ENCODE results near the gene SDE2.
"Not testable (repeated sequence)": the region's sequence is repeated elsewhere in the genome, so short reads cannot be mapped to it uniquely, and the experiment has no call there.

The SDE2 gene

DNA sequence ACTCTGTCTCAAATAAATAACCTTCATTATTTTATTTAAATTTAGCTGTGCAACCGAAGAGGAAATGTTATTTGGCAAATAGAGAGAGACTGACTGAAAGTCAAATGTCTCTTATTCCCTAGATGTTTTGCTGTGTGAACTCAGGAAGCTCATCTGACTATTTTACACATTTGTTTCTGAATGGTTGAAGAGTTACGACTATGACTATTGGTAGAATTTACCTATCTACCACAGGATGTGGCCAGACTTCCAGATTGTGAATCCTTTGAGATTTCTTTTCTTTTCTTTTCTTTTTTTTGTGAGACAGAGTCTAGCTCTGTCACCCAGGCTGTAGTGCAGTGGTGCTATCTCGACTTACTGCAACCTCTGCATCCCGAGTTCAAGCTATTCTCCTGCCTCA lies 5.3 kb upstream of the SDE2 start:
- no peak for DNase-seq

DNA sequence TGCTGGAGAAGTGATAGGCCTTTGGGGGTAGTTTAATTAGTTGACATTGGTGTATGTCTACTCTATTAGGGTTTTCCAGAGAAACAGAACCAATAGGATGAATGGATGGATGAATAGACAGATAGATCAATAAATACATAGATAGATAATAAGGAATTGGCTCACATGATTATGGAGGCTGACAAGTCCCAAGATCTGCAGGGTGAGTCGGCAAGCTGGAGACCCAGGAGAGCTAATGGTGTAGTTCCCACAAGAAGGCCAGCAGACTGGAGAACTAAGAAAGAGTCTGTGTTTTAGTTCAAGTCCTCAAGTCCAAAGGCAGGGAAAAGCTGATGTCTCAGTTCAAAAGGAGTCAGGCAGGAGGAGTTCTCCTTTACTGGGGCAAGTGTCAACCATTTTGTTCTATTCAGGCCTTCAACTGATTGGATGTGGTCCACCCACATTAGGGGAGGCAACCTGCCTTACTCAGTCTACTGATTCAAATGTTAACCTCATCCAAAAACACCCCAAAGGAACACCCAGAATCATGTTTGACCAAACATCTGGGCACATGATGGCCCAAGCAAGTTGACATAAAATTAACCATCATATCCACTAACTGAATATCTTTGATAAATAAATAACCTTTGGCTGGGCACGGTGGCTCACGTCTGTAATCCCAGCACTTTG lies 4.5 kb upstream of the SDE2 start:
- no peak for DNase-seq

DNA sequence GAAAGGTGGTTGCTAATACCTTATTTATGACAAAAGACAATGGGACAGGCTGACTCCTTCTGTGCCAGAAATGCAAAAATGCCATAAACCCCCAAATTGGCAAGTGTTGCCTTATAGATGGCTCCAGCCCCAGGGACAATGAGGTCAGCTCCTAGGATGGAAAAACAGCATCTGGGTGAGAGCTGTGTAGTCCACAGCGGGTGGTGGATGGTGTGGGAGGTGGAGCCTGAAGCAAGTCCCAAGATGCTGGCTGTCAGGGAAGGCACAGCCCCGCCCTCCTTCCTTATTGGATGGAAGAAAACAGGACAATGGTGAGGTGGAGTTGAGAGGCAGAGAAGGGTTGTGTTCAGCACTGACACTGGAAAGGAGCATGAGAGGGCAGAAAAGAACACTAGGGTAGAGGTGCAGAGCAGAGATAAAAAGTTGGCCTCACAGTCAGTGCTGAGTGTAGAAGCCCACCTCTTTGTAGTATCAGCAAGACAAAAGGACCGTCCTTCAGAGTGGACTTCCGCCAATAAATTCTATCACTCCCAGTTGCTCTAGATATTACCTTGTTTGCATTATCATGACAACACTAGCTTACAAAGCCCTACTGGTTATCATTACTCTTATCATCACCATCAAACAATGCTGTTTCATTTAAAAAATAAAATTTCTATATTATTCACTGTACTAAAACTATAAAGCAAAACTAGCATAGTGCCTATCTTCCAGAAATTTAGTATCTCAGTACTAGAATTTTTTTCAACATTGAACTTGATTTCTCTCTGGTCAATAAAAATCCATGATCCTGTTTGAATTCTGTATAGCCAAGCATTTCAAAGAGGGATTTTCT lies 3.7 kb upstream of the SDE2 start:
- no peak for DNase-seq

GRCh38 chr1:226001963-226002666 lies 3.0 kb upstream of the SDE2 start:
- no peak for DNase-seq

GRCh38 chr1:226001088-226001487 lies 1.9 kb upstream of the SDE2 start:
- DNase-seq: no peak

- DNase-seq: not testable (repeated sequence)
Measured at GRCh38 chr1:226000493-226001081, 1.4 kb upstream of the SDE2 start.

DNA sequence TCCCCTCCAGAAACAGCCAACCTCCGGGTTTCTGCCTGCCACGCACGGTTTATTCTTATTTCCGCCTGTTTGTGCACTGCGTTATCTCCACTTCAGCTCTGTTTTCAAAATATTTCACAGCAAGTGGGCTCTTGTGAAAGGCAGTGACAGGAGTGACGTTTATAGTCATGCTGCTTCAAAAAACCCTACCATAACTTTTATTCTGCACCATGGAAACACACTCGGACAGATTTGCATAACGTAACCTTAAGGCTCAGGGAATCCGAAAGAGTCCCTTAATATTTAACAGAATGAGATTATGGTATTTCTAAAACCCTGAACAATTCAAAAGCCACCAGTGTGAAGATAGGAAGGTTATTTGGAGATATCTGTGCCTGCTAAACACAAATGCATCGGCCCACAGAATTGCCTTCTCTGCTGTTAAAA lies 782 bp upstream of the SDE2 start:
- no peak for DNase-seq

GRCh38 chr1:225998560-225999226 lies 450 bp downstream of the SDE2 start:
- DNase-seq: no peak

DNA sequence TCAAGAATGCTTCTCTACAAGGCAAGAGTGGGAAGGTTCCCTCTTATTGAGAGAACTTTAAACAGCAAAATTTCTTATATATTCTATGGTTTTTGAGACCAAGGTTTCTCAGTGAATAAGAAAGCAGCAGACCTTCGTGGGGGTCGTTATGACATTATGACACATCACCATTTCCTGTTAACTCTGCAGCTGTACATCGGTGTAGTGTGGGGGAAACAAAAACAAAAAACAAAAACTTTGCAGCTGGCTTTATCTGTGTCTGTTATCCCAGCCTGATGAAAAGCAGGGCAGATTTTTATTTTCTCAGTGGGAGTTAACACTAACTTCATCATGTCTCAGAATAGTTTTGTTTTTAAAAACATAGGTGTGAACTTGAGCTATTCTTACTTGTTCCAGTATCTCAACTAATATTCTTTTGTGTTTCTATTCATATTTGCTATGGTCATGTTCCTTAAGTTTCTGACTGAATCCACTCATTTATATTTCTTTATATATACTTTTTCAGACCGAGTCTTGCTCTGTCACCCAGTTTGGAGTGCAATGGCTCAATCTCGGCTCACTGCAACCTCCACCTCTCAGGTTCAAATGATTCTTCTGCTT lies 2.1 kb downstream of the SDE2 start:
- DNase-seq: no peak

GRCh38 chr1:225995919-225996864 lies 3.0 kb downstream of the SDE2 start:
- DNase-seq: no peak

DNA sequence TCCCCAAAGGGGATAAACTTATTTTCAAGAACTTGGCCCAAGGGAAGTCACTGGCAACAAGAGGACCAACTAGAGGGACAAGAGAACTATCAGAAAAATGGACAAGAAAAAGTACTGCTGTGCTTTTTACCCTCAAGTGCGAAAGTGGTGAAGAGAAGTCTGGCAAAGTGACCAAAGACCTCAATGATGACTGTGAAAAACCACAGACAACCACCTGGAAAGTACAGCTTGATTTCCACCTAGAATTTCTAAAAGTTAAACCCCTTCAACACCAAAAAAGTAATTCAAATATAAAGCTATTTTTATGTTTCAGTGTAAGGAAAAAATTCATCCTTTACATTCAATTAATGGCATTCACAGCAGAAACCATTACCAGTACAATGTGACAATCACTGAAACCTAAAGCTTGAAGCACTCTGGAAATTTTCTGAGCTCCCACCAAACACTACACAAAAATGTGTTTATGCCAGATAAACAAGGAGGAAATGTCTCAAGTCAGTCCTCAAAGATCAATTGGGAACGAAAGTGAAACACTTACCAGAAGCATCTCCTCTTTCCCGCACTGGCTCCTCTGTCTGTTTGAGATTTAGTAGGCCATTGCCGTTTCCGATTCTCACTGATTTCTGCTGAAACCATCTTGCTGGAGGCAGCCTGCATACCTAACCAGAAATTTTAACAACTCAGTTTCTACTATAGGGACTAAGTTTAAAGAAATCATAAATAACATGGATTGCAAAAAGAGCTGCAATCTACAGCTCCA lies 8.3 kb downstream of the SDE2 start:
- no peak for DNase-seq

DNA sequence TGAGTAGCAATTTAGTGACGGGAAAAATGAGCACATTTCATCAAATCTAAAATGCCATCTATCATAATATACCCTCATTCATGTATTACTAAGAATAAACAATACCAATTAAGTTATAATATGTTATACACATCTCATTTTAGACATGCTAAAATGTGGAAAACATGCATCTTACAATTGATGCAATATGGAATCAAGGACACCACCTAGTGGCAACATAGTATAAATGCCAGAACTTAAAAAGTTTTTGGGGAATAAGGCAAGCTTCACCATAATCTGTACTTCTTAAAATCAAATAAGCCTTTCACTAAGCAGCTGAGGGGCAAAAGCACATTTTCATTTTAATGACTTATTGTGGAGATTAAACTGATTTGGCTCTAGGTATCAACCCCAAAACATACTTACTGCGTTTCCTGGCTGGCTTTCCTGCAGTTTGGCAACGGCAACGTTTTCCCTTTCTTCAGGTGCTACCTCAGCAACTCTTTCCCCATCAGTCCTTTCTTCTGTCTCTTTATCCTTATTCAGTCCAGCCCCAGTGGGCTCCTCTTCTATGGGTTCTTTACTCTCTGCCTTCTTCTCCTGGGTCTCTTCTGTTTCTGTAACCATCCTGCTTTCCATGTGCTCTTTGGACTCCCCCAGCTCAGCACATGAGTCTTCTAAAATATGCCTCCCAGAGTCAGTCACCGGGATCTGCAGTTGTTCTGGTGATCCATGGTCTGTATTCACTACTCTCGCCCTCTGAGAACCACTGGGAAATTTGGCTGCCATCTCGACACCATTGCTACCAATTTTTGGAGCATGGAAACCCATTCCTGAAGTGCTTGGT lies 11.4 kb downstream of the SDE2 start:
- DNase-seq: no peak

DNA sequence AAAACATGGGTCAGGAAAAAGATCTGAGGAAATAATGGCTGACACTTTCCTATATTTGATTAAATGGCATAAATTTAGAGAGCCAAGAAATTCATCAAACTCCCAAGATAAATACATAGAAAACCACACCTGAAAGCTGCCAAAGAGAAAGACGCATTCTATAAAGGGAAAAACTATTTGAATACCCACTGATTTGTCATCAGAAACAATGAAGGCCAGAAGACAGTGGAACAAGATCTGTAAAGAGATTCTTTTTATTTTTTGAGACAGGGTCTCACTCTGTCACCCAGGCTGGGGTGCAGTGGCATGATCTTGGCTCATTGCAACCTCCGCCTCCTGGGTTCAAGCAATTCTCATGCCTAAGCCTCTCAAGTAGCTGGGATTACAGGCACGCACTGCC lies 17.4 kb downstream of the SDE2 start:
- no peak for DNase-seq

GRCh38 chr1:225980005-225980836 lies 18.9 kb downstream of the SDE2 start:
- peak; percentile 41 for DNase-seq

GRCh38 chr1:225979421-225979820 lies 19.7 kb downstream of the SDE2 start:
- no peak for DNase-seq

- no peak for DNase-seq
Measured at GRCh38 chr1:225977937-225978748, 21.0 kb downstream of the SDE2 start.

GRCh38 chr1:225975146-225975545 lies 24.0 kb downstream of the SDE2 start:
- DNase-seq: not testable (repeated sequence)

DNA sequence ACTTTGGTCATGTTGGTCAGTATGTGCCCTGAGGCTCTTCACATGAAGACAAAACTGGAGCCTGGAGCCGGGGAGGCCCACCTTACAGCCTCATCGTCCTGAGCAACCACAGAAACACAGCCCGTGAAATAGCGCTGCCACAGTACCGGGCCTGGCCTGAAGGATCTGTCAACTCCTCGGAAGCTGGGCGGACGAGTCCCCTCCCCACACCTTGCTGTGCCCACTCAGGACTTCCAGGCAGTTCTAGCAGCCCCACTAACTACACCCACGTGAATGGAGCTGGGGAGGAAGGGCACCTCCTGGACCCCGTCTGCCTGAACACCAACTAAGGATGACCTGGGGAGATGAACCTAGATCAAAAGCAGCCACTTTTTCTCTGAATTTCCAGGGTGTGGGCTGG lies 24.7 kb downstream of the SDE2 start:
- no peak for DNase-seq

Data from NCI-H1092 (cell line).